ENCODE measurements around the gene FAM13C.

The FAM13C gene

DNA sequence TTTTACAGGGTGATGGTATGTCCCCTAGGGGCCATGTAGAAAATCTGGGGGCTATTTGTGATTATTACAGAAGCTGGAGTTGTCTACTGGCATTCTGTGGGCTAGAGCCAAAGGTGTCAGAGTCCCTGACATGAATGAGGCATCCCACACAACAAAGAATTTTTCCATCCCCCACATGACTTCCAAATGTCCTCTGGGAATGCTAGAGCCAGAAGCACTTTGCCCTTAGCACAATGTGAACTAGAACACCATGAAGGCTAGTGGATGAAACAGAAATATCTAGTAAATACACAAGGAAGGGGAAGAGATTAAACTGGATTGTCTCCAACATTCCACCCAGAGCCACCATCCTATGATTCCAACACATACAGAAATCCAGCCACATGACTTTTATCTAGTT lies 46.9 kb downstream of the FAM13C start:
- DNase-seq (ENCODE audit: low spot score) = no peak

DNA sequence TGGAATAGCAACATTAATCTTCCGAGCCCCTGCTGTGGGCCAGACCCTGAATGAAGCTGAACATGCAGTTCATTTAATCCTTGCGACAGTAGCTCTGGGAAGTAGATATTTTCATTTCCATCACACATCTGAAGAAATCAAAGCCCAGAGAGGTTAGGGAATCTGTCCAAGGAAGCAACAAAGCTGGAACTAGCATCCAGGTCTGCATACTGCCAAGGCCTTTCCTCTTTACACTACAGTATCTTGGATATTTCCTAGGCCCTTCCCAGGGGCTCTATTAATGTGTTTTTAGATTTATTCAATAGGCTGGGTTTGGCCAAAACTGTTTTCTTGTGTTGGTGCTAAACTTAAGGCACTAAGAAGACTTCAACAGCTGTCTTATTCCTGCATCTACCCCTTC lies 48.1 kb downstream of the FAM13C start:
- no peak for DNase-seq (ENCODE audit: low spot score)

DNA sequence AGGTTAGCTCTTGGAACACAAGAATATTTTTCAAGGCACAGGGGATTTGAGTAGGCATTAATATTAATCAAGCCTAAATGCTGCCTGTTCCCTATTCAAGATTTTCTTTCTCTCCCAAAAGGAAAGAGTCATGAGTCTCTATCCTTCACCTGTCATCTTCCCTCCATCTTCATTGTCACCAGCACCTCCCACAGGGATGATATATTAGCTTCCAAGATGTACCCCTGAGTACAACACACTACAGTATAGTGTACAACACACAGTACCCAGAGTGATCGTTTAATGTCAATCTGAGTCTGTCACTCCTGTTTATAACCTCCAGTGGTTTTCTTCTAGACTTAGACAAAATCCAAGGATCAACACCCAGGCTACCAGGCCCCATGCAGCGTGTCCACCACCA lies 50.1 kb downstream of the FAM13C start:
- DNase-seq (ENCODE audit: low spot score) = no peak

- DNase-seq (ENCODE audit: low spot score) = no peak
These were observed 51.3 kb downstream of the FAM13C start for GRCh38 chr10:59311025-59311424.

- no peak for DNase-seq (ENCODE audit: low spot score)
These were observed 51.9 kb downstream of the FAM13C start for GRCh38 chr10:59310324-59310914.

DNA sequence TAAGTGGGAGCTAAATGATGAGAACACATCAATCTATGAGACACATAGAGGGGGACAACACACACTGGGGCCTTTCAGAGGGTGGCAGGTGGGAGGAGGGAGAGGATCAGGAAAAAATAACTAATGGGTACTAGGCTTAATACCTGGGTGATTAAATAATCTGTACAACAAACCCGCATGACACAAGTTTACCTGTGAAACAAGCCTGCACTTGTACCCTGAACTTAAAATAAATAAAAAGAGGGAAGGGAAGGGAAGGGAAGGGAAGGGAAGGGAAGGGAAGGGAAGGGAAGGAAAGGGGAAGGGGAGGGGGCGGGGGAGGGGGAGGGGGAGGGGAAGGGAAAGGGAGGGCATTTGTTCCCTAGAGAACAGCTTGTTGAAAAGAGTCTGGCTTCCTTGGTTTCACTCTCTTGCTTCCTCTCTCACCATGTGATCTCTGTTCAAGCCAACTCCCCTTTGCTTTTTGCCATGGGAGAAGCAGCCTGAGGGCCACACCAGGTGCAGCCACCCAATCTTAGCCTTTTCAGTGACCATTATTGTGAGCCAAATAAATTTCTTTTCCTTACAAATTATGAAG lies 57.7 kb downstream of the FAM13C start:
- no peak for DNase-seq (ENCODE audit: low spot score)

DNA sequence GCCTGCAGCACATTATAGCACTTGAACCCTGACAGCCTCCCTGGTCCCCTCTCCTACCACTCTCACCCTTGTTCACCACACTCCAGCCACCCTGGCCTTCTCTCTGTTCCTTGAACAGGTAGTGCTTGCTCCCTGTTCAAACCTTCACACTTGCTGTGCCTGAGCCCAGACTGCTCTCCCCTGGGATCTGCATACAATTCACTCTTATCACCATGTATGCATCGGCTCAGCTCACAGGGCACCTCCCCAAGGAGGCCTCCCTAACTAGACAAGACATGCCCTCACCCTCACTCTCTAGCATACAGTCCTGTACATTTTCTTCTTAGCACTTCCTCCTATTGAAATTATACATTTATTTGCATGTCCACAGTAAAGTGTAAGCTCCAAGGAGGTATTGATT lies 59.3 kb downstream of the FAM13C start:
- DNase-seq (ENCODE audit: low spot score) = no peak

GRCh38 chr10:59302381-59302780 lies 60.0 kb downstream of the FAM13C start:
- DNase-seq (ENCODE audit: low spot score) = no peak

DNA sequence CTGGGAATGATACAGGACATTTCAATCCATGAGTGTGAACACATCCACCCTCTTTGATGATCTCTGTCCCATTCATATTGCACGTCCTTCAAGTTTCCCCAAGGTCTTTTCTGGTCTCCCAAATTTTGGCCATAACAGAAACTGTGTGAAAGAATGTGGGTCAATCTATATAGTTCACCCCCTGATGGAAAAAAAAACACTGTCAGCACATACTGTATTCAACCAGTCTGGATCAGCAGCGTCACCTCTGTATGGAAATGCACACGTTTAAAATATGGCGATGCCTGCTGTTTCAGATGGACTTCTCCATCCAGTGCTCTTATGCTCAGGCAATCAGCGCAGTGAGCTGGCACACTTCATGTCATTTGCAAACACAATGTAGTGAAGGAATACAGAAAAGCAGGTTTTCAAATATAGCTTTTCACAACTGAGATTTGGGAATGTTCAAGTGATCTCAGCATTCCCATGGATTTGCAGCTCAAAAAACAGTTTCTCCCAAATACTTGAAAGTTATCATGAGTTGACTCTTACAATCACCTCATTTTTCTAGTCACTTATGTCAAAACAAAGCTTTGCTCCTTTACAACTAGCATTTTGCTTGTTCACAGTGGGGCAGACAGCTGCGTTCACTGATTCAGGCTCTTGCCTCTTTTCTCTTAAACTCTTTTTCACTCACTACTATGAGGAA lies 61.1 kb downstream of the FAM13C start:
- DNase-seq (ENCODE audit: low spot score) = no peak

DNA sequence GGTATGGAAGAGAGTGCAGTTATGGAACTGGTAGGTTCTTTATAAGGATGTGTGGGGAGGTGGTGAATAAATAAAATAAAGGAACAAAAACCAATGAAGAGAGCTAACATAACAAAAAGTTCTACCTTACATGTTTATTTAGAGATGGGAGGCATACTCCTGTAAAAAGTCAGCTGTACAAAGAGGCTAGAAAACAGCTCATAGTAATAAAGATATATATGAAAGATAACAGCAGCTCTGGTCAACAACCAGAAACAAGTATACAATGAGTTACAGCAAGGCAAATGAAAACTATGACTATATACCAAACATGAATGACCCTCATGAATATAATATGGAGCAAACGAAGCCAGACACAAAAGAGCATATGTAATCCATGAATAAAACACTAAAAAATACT lies 62.0 kb downstream of the FAM13C start:
- no peak for DNase-seq (ENCODE audit: low spot score)

GRCh38 chr10:59299933-59300332 lies 62.4 kb downstream of the FAM13C start:
- no peak for DNase-seq (ENCODE audit: low spot score)

- no peak for DNase-seq (ENCODE audit: low spot score)
These were observed 71.9 kb downstream of the FAM13C start for GRCh38 chr10:59290448-59290847.

DNA sequence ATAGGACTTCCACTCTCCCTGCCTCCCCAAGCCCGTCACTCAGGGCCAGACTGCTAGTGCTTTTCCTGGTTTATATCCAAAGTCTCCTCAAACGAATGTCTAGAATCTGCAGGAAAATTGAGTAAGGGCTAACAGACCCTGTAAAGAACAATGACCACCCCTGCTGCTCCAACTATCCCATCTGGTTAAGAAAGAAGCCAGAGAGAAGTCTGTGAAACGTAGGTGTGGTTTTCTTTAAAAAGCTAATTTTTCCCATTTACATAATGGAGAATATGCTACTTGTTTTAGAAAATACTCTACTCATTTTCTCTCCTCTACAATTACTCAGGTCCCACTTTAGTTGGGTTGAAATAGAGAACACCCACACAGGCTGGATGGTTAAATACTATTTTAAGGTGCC lies 72.5 kb downstream of the FAM13C start:
- DNase-seq (ENCODE audit: low spot score) = no peak

- no peak for DNase-seq (ENCODE audit: low spot score)
These were observed 74.6 kb downstream of the FAM13C start for GRCh38 chr10:59287587-59288255.

GRCh38 chr10:59285848-59286247 lies 76.5 kb downstream of the FAM13C start:
- no peak for DNase-seq (ENCODE audit: low spot score)

DNA sequence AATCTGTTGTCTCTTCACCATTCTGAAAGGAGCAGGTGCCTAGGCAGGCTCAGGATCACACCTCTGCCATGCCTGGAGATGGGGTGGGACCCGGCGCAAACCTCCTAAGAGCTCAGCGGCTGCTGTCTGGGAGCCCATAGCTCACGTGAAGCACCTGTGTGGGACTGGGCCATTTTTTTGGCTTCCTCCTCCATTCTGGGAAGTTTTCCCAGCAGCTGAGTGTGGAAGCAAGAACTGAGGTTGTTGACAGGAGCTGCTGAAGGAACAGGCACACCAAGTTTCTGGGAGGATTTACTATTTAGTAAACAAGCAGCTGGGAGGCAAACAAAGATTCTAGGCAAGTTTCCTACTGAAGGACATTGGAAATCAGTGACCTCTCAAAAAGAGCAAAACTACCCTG lies 77.3 kb downstream of the FAM13C start:
- DNase-seq (ENCODE audit: low spot score) = no peak

DNA sequence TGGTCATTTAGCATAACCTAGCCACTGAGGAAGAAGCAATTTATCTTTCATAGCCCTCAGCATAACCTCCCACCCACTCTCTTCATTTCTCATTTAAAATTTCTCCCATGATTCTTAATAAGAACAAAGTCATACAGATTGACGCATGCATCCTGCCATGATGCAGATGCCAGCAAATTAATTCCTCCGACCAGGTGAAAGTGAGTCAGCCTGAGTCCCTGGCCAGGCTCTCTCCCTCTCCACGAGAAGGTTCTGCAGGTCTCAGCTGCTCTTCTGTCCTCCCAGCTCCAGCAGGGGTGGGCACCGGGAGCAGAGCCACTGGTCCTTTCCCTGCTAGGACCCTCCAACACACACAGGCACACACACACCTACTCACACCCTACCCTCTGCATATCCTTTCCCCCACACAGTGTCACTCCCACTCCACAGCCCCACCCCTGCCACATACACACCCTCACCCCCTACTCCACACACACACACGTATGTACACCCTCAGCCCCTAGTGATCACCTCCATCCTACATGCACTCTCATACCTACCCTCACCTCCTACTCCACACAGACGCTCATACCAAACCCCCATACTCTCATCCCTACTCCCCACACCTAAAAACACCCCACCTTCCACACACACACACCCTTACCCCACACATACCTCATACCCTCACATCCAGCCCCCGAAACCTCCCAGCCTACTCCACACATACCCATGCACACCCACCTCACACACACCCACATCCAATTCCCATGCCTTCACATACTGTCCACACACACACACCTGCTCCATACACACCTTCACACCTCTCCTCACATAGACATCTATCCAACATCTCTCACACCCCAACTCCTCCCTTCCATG lies 78.0 kb downstream of the FAM13C start:
- no peak for DNase-seq (ENCODE audit: low spot score)

DNA sequence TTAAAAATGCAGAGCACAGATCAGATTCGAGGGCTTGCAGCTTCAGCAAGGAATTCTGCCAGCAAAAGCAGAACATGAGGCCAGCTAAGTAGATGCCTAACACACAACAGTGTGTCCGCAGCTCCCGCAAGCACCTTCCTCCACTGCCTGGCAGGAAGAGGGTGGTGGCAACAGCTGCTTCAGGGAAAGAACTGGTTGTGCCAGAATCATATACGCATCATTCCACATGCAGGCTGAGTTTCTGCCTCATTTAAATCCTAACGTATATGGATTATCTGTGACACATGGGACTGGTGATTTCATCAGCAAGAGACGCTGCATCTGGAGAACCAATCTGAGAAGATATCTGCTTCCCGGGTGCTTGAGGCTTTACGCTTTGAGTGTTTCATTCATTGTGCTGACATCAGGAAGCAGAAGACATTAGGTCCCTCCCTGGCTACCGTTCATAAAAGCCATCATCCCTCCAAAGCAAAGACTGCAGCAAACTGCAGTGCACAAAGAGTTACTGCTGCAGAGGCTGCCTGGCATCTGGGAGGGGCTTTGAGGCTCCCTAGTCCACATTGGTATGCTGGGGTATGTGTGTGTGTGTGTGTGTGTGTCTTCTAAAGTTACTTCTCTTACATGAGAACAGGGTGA lies 78.8 kb downstream of the FAM13C start:
- DNase-seq (ENCODE audit: low spot score) = no peak

- DNase-seq (ENCODE audit: low spot score) = no peak
These were observed 80.5 kb downstream of the FAM13C start for GRCh38 chr10:59281861-59282260.

- no peak for DNase-seq (ENCODE audit: low spot score)
These were observed 82.3 kb downstream of the FAM13C start for GRCh38 chr10:59279991-59280505.

DNA sequence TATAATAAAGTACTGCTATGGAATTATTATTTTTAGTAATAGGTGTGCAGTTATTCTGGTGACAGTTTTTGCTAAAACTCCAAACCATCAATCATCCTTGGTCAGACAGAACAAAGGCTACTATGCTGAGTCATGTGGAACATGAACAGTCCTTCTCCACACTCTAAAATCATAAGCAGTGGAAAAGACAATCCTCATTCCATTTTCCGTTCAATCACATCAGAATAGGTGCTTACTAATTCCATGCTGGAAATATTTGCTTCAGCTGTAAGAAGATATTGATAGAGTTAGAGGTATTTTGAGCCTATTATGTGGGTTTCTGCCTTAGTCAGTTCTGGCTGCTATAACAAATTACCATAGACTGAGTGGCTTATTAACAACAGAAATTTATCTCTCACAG lies 82.9 kb downstream of the FAM13C start:
- no peak for DNase-seq (ENCODE audit: low spot score)

DNA sequence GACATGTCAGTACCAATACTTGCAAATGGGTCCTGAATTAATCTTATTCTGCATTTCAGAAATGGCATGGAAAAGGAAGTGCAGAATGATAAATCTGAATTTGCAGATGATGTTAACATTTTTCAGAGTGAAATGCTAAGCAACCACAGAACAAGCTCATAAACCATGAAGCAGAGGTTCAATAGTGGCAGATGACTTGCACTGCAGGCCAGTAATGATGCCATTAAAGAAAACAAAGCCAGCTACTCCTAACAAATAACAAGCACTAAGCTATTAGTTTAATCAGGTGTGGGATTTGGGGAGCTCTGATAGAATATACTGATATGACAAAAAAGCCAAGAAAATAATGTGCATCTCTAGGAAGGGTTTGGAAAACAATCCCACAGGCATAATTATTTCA lies 85.4 kb downstream of the FAM13C start:
- no peak for DNase-seq (ENCODE audit: low spot score)

All from hepatic stellate cell (primary cell).